Smooth muscle cell (in vitro differentiated cells): Measurements from ENCODE around the gene STAT4. TPM values are rescaled to one million over a fixed set of nuclear protein-coding genes. Genes with fewer than 3 reads are reported as not detected.

Experiments used
- DNase-seq: peaks from one replicate; lab custom pipeline; 2025; ENCODE audit not compliant: unreplicated experiment; lab: John Stamatoyannopoulos, UW
- H2AFZ ChIP-seq: fragments of 200-600 bp; sonication (generic); 2 replicates; pipeline ENCODE4 v1.6.0; 2016; ENCODE audit warnings: antibody characterized with exemption, low read depth, mild to moderate bottlenecking
- H3F3A ChIP-seq: fragments of 200-600 bp; sonication (generic); 2 replicates; pipeline ENCODE4 v1.6.0; 2017; ENCODE audit warnings: antibody characterized with exemption, low read depth
- H3K27ac ChIP-seq: fragments of 200-600 bp; sonication (generic); 2 replicates; pipeline ENCODE4 v1.5.1; 2016; ENCODE audit warnings: low read depth, mild to moderate bottlenecking
- H3K27me3 ChIP-seq: fragments of 200-600 bp; sonication (generic); 2 replicates; pipeline ENCODE4 v1.6.1; 2016; ENCODE audit warnings: low read depth, mild to moderate bottlenecking
- H3K36me3 ChIP-seq: fragments of 200-600 bp; sonication (generic); 2 replicates; pipeline ENCODE4 v1.5.1; 2016; ENCODE audit warnings: low read depth
- H3K4me1 ChIP-seq: fragments of 200-600 bp; sonication (generic); 2 replicates; pipeline ENCODE4 v1.5.1; 2016; ENCODE audit warnings: low read depth
- H3K4me2 ChIP-seq: fragments of 200-600 bp; sonication (generic); 2 replicates; pipeline ENCODE4 v1.6.0; 2016; ENCODE audit warnings: mild to moderate bottlenecking
- H3K4me3 ChIP-seq: fragments of 200-600 bp; sonication (generic); 2 replicates; pipeline ENCODE4 v1.5.1; 2016; ENCODE audit warnings: mild to moderate bottlenecking
- H3K79me2 ChIP-seq: fragments of 200-600 bp; sonication (generic); 2 replicates; pipeline ENCODE4 v1.6.0; 2016; ENCODE audit warnings: low read depth, mild to moderate bottlenecking
- H3K9ac ChIP-seq: fragments of 200-600 bp; sonication (generic); 2 replicates; pipeline ENCODE4 v1.6.0; 2016; ENCODE audit warnings: low read depth
- H3K9me3 ChIP-seq: fragments of 200-600 bp; sonication (generic); replicated peaks from 2 replicates; pipeline ENCODE4 v1.5.1; 2016; ENCODE audit warnings: low read depth
- H4K20me1 ChIP-seq: fragments of 200-600 bp; sonication (generic); 2 replicates; pipeline ENCODE4 v1.6.0; 2016; ENCODE audit warnings: low read depth
- CTCF ChIP-seq: fragments of 200-600 bp; sonication (generic); IDR thresholded peaks from 2 replicates; pipeline ENCODE4 v1.5.1; 2017; ENCODE audit warnings: borderline replicate concordance, mild to moderate bottlenecking, antibody characterized with exemption; ENCODE audit not compliant: insufficient read depth, poor library complexity, severe bottlenecking
- WGBS: methylation state at CpG from one replicate; pipeline ENCODE4 v1.1.7; 2016; ENCODE audit warnings: low lambda C conversion rate; 5-methylcytosine and 5-hydroxymethylcytosine counted together
- polyA plus RNA-seq: library from polyadenylated mRNA; unstranded; fragments of >200 nt; fragmentation: Nextera tagmentation; extraction: Ambion mirVana; gene quantifications from 2 replicates; pipeline ENCODE4 v1.2.1, GENCODE V29; 2016
- total RNA-seq: library from RNA; depleted of rRNA; stranded (reverse); fragments of >200 nt; gene quantifications from 2 replicates; pipeline ENCODE4 v1.2.3, GENCODE V29; 2014

The STAT4 gene
- total and polyA plus RNA-seq, 2 experiments from 2014 or later = 0.89 to 8.4 TPM

DNA sequence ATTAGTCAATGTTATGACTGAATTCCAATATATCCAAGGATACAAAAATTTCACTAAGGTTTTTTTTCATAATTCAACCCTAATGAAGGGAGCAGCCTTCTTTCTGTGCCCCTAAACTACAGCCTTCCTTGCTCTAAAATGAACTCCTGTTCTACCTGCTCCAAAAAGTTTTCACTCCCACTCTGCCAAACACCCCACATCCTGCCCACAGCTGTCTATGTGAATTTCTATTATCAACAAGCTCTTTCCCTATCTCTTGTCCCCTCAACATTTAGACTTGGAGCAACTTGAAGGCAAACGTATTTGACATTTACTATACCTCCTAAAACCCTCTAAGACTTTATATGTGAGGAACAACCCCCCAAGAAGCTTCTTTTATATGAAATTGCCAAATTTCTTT is 2.5 kb downstream of the STAT4 start:
- Histone ChIP-seq H3F3A (no peaks in the 10 kb centered on the region), H3K27ac (no peak overlapping the region), H2AFZ (no peak overlapping the region), H3K4me2 (no peak overlapping the region), H3K9me3 (no peaks in the 10 kb centered on the region), H4K20me1 (no peaks in the 10 kb centered on the region), H3K4me1 (peaks cover 5% of the 10 kb centered on the region), H3K79me2 (no peaks in the 10 kb centered on the region), H3K9ac (no peak overlapping the region), H3K27me3 (peaks cover 27% of the 10 kb centered on the region), H3K4me3 (no peak overlapping the region), H3K36me3 (no peaks in the 10 kb centered on the region)
- 68% methylated on average over 1 of the region's 1 CpG for WGBS
- no peak for DNase-seq
- no peak for TF ChIP-seq CTCF

GRCh38 chr2:191145769-191146471 is 4.9 kb downstream of the STAT4 start:
- Histone ChIP-seq H3K27me3 (peaks cover 27% of the 10 kb centered on the region), H3K4me2 (no peak overlapping the region), H3K9ac (no peak overlapping the region), H2AFZ (no peak overlapping the region), H3K4me3 (no peak overlapping the region), H3K27ac (no peak overlapping the region), H3K4me1 (peaks cover 5% of the 10 kb centered on the region), H3K9me3 (no peaks in the 10 kb centered on the region), H4K20me1 (no peaks in the 10 kb centered on the region), H3K36me3 (no peaks in the 10 kb centered on the region), H3F3A (no peaks in the 10 kb centered on the region), H3K79me2 (no peaks in the 10 kb centered on the region)
- TF ChIP-seq CTCF = no peak
- no peak for DNase-seq
- 91% methylated on average over 4 of the region's 4 CpGs for WGBS

- no peaks in the 10 kb centered on the region for H3F3A ChIP-seq
- H4K20me1 ChIP-seq = no peaks in the 10 kb centered on the region
- H3K27me3 ChIP-seq = peaks cover 18% of the 10 kb centered on the region
- no peaks in the 10 kb centered on the region for H3K4me1 ChIP-seq
- no peak overlapping the region for H2AFZ ChIP-seq
- no peak overlapping the region for H3K9ac ChIP-seq
- no peaks in the 10 kb centered on the region for H3K9me3 ChIP-seq
- no peak overlapping the region for H3K27ac ChIP-seq
- TF ChIP-seq CTCF = no peak
- WGBS = 76% methylated on average over 4 of the region's 4 CpGs
- H3K4me2 ChIP-seq = no peak overlapping the region
- H3K36me3 ChIP-seq = no peaks in the 10 kb centered on the region
- H3K79me2 ChIP-seq = no peaks in the 10 kb centered on the region
- DNase-seq = no peak
- H3K4me3 ChIP-seq = no peak overlapping the region
Observed at GRCh38 chr2:191144217-191144616, 6.6 kb downstream of the STAT4 start.

- Histone ChIP-seq H3K4me2 (no peak overlapping the region), H3K9me3 (no peaks in the 10 kb centered on the region), H3K4me1 (no peaks in the 10 kb centered on the region), H2AFZ (no peak overlapping the region), H4K20me1 (no peaks in the 10 kb centered on the region), H3K27me3 (peaks cover 13% of the 10 kb centered on the region), H3F3A (no peaks in the 10 kb centered on the region), H3K36me3 (no peaks in the 10 kb centered on the region), H3K79me2 (no peaks in the 10 kb centered on the region), H3K27ac (no peak overlapping the region), H3K9ac (no peak overlapping the region), H3K4me3 (no peak overlapping the region)
- DNase-seq = no peak
- no peak for TF ChIP-seq CTCF
- 97% methylated on average over 1 of the region's 1 CpG for whole genome bisulfite sequencing
Observed at GRCh38 chr2:191143791-191144190, 7.0 kb downstream of the STAT4 start.
